BJ (cell line): ENCODE measurements around the gene KCNC4. TPM values are rescaled to one million over a fixed set of nuclear protein-coding genes. Genes with fewer than 3 reads are reported as not detected.
A peak's percentile ranks its signal among the peaks of the same experiment; 100 is the strongest.

Experiments
- CTCF ChIA-PET: fragments of 350-600 bp; formaldehyde crosslinking; extraction: SDS; loops from one replicate; lab custom pipeline; 2021; ENCODE audit warnings: antibody characterized with exemption, inconsistent platforms; lab: Yijun Ruan, JAX
- POLR2A ChIA-PET: fragments of 300-600 bp; sonication (Branson Sonifier 250); formaldehyde crosslinking; extraction: SDS; loops from one replicate; lab custom pipeline; 2021; ENCODE audit warnings: antibody characterized with exemption; lab: Charles Lee
- DNase-seq: peaks from one replicate; pipeline ENCODE4 v3.0.0-alpha.2; 2011; ENCODE audit warnings: low read depth
- H3K27me3 ChIP-seq: 2 replicates; pipeline ENCODE4 v1.6.0; 2011; ENCODE audit warnings: low read length; ENCODE audit not compliant: control insufficient read depth, insufficient read depth
- H3K36me3 ChIP-seq: 2 replicates; pipeline ENCODE4 v1.5.1; 2011; ENCODE audit warnings: low read length; ENCODE audit not compliant: control insufficient read depth, insufficient read depth
- H3K4me3 ChIP-seq: 2 replicates; pipeline ENCODE4 v1.5.1; 2011; ENCODE audit warnings: low read depth, mild to moderate bottlenecking, control low read depth, low read length
- CTCF ChIP-seq: IDR thresholded peaks from 2 replicates; pipeline ENCODE4 v1.5.1; 2011; ENCODE audit warnings: low read depth, mild to moderate bottlenecking, control low read depth, inconsistent platforms, low read length, moderate library complexity; ENCODE audit not compliant: insufficient read depth
- polyA plus RNA-seq: library from polyadenylated mRNA; depleted of rRNA; stranded (reverse); fragments of >200 nt; gene quantifications from 2 replicates; pipeline ENCODE4 v1.2.3, GENCODE V29; 2011

The KCNC4 gene
- polyA plus RNA-seq, 1 experiment, result 2.6 TPM

GRCh38 chr1:110205591-110206155 is 4.4 kb upstream of the KCNC4 start:
- POLR2A ChIA-PET, result no interaction called here
- CTCF ChIA-PET, result interaction anchor here (1.0 to 18.4 kb wide), 10 partner anchors 9 to 292 kb away, joined by 3 to 1014 read pairs (median 42); partner anchors contain the start of genes PROK1 and RBM15
- DNase-seq, result no peak
- Histone ChIP-seq H3K36me3 (no peaks in the 10 kb centered on the region), H3K4me3 (no peak overlapping the region), H3K27me3 (no peaks in the 10 kb centered on the region)
- TF ChIP-seq CTCF, result no peak

- no peak for TF ChIP-seq CTCF
- no peaks in the 10 kb centered on the region for H3K27me3 ChIP-seq
- no peak overlapping the region for H3K4me3 ChIP-seq
- no peaks in the 10 kb centered on the region for H3K36me3 ChIP-seq
- ChIA-PET CTCF (interaction anchor here (0.6 to 18.4 kb wide), 21 partner anchors 9 to 611 kb away, joined by 3 to 1014 read pairs (median 8); partner anchors contain the start of genes LAMTOR5, PROK1 and RBM15), POLR2A (interaction anchor here (0.6 kb wide), 1 partner anchor 106 kb away, joined by 3 read pairs; no protein-coding TSS in a partner anchor)
- no peak for DNase-seq
Observed at GRCh38 chr1:110206261-110206920, 3.7 kb upstream of the KCNC4 start.

GRCh38 chr1:110207831-110208230 is 2.3 kb upstream of the KCNC4 start:
- CTCF ChIA-PET, result interaction anchor here (0.5 to 18.4 kb wide), 56 partner anchors 8 to 409 kb away, joined by 3 to 1014 read pairs (median 4); partner anchors contain the start of genes LAMTOR5, PROK1 and RBM15
- no peaks in the 10 kb centered on the region for H3K27me3 ChIP-seq
- peak; percentile 93 for TF ChIP-seq CTCF
- H3K4me3 ChIP-seq, result no peak overlapping the region
- no peak for DNase-seq
- H3K36me3 ChIP-seq, result no peaks in the 10 kb centered on the region
- POLR2A ChIA-PET, result no interaction called here

- H3K4me3 ChIP-seq, result no peak overlapping the region
- H3K36me3 ChIP-seq, result no peaks in the 10 kb centered on the region
- no peaks in the 10 kb centered on the region for H3K27me3 ChIP-seq
- POLR2A ChIA-PET, result interaction anchor here (0.6 to 1.0 kb wide), 3 partner anchors 55 to 202 kb away, joined by 3 to 4 read pairs (median 3); partner anchors contain the start of gene RBM15
- no peak for TF ChIP-seq CTCF
- CTCF ChIA-PET, result interaction anchor here (0.6 to 18.4 kb wide), 25 partner anchors 12 to 288 kb away, joined by 3 to 1014 read pairs (median 6); partner anchors contain the start of genes LAMTOR5, PROK1 and RBM15
- DNase-seq, result no peak
Observed at GRCh38 chr1:110208916-110209645, 1.0 kb upstream of the KCNC4 start.
